ENCODE data around the gene VSTM4. TPM values are rescaled to one million over a fixed set of nuclear protein-coding genes. Genes with fewer than 3 reads are reported as not detected.

Gene VSTM4
- total RNA-seq, 3 donors from 2014 or later: 8.5 to 17.3 (median 9.5) TPM

GRCh38 chr10:49074836-49075682, 40.3 kb downstream of the VSTM4 start:
- H3K36me3 ChIP-seq: no peaks in the 10 kb centered on the region
- no peaks in the 10 kb centered on the region for H3K27me3 ChIP-seq
- no peaks in the 10 kb centered on the region for H3K9me3 ChIP-seq
- no peak for DNase-seq (ENCODE audit: low spot score in 2 of 2)
- intact Hi-C loops (cut with DNase I; ENCODE audit: low total_unique reads): no loop called here
- H3K4me3 ChIP-seq: no peak overlapping the region
- no peak overlapping the region for H3K27ac ChIP-seq
- no peaks in the 10 kb centered on the region for H3K4me1 ChIP-seq
- TF ChIP-seq POLR2A (IDR thresholded peaks at IDR 0.05): no peak
- TF ChIP-seq CTCF (IDR thresholded peaks at IDR 0.05): no peak
- no peak for TF ChIP-seq POLR2AphosphoS5 (IDR thresholded peaks at IDR 0.05)

GRCh38 chr10:49072166-49072885, 43.0 kb downstream of the VSTM4 start:
- DNase-seq (ENCODE audit: low spot score in 2 of 2): no peak
- Histone ChIP-seq H3K27me3 (no peaks in the 10 kb centered on the region), H3K4me1 (no peaks in the 10 kb centered on the region), H3K9me3 (no peaks in the 10 kb centered on the region), H3K27ac (no peak overlapping the region), H3K4me3 (no peak overlapping the region), H3K36me3 (no peaks in the 10 kb centered on the region)
- intact Hi-C loops (cut with DNase I; ENCODE audit: low total_unique reads): no loop called here
- TF ChIP-seq POLR2A (IDR thresholded peaks at IDR 0.05): no peak
- no peak for TF ChIP-seq CTCF (IDR thresholded peaks at IDR 0.05)
- TF ChIP-seq POLR2AphosphoS5 (IDR thresholded peaks at IDR 0.05): no peak

GRCh38 chr10:49071160-49071761, 44.1 kb downstream of the VSTM4 start:
- Histone ChIP-seq H3K4me1 (no peaks in the 10 kb centered on the region), H3K36me3 (no peaks in the 10 kb centered on the region), H3K27ac (peak overlapping the region in 1 of 2 donors; percentile 32), H3K4me3 (no peak overlapping the region), H3K27me3 (no peaks in the 10 kb centered on the region), H3K9me3 (no peaks in the 10 kb centered on the region)
- intact Hi-C loops (cut with DNase I; ENCODE audit: low total_unique reads): no loop called here
- TF ChIP-seq POLR2AphosphoS5 (IDR thresholded peaks at IDR 0.05) (no peak), CTCF (IDR thresholded peaks at IDR 0.05) (no peak), POLR2A (IDR thresholded peaks at IDR 0.05) (no peak)
- DNase-seq (ENCODE audit: low spot score in 2 of 2): no peak

DNA sequence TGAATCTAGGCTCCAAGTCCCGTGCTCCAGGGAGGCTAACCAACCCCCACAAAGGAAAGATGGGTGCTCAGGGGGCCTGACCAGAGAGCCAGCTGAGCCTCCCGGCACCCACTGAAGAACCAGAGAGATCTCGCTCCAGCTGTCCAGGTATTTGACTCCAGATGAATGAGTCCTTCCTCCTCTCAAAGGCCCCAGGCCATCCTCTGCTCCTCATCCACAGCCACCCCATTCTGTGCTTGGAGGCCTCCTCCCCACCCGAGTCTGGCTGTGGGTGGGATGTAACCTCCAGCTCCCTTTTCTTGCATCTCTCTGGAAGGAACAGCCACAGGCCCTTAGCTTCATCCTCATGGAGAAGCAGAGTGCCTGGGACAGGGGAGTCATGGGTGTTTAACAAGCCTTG, 44.6 kb downstream of the VSTM4 start:
- no peak for DNase-seq (ENCODE audit: low spot score in 2 of 2)
- no peaks in the 10 kb centered on the region for H3K36me3 ChIP-seq
- no peaks in the 10 kb centered on the region for H3K27me3 ChIP-seq
- no peak overlapping the region for H3K4me3 ChIP-seq
- H3K4me1 ChIP-seq: no peaks in the 10 kb centered on the region
- TF ChIP-seq CTCF (IDR thresholded peaks at IDR 0.05) (no peak), POLR2A (IDR thresholded peaks at IDR 0.05) (no peak), POLR2AphosphoS5 (IDR thresholded peaks at IDR 0.05) (no peak)
- intact Hi-C loops (cut with DNase I; ENCODE audit: low total_unique reads): no loop called here
- no peak overlapping the region for H3K27ac ChIP-seq
- H3K9me3 ChIP-seq: no peaks in the 10 kb centered on the region
